HG03139 (cell line): Measurements from ENCODE around the gene NPTN.
"Not testable (repeated sequence)": the region's sequence is repeated elsewhere in the genome, so short reads cannot be mapped to it uniquely, and the experiment has no call there.

Source experiments
- ATAC-seq: cut with Tn5 transposase; IDR thresholded peaks from one replicate; pipeline ENCODE4 v1.9.1; 2021; ENCODE audit not compliant: unreplicated experiment

Gene NPTN

GRCh38 chr15:73633111-73633990, at the start of gene NPTN:
NPTN (minus strand) TSS chr15:73633389; CDS start chr15:73633215, 174 bp downstream.
- ATAC-seq = peak; percentile 88

GRCh38 chr15:73682600-73683090, 49.5 kb upstream of the NPTN start:
- ATAC-seq = no peak

GRCh38 chr15:73681856-73682599, 48.8 kb upstream of the NPTN start:
- no peak for ATAC-seq

GRCh38 chr15:73681063-73681462, 47.9 kb upstream of the NPTN start:
- no peak for ATAC-seq

- ATAC-seq = no peak
Measured at GRCh38 chr15:73680549-73680948, 47.4 kb upstream of the NPTN start.

GRCh38 chr15:73679964-73680363, 46.8 kb upstream of the NPTN start:
- no peak for ATAC-seq

- no peak for ATAC-seq
Measured at GRCh38 chr15:73679180-73679579, 46.0 kb upstream of the NPTN start.

- ATAC-seq = no peak
Measured at GRCh38 chr15:73678498-73678897, 45.3 kb upstream of the NPTN start.

GRCh38 chr15:73677733-73678132, 44.5 kb upstream of the NPTN start:
- ATAC-seq = no peak

GRCh38 chr15:73677146-73677607, 44.0 kb upstream of the NPTN start:
- no peak for ATAC-seq

- ATAC-seq = no peak
Measured at GRCh38 chr15:73674587-73674986, 41.4 kb upstream of the NPTN start.

GRCh38 chr15:73660455-73660854, 27.3 kb upstream of the NPTN start:
- no peak for ATAC-seq

GRCh38 chr15:73658645-73659044, 25.5 kb upstream of the NPTN start:
- no peak for ATAC-seq

- no peak for ATAC-seq
Measured at GRCh38 chr15:73655724-73656123, 22.5 kb upstream of the NPTN start.

GRCh38 chr15:73654659-73655058, 21.5 kb upstream of the NPTN start:
- ATAC-seq = no peak

GRCh38 chr15:73650416-73651126, 17.4 kb upstream of the NPTN start:
- ATAC-seq = no peak

GRCh38 chr15:73648014-73648295, 14.8 kb upstream of the NPTN start:
- no peak for ATAC-seq

GRCh38 chr15:73647259-73648013, 14.2 kb upstream of the NPTN start:
- no peak for ATAC-seq

GRCh38 chr15:73639464-73639863, 6.3 kb upstream of the NPTN start:
- ATAC-seq = not testable (repeated sequence)

- ATAC-seq = no peak
Measured at GRCh38 chr15:73637527-73637926, 4.3 kb upstream of the NPTN start.
